ENCODE measurements around the gene ZNF276.
A peak's percentile ranks its signal among the peaks of the same experiment; 100 is the strongest.
"Not testable (repeated sequence)": the region's sequence is repeated elsewhere in the genome, so short reads cannot be mapped to it uniquely, and the experiment has no call there.

Gene ZNF276, protein sequence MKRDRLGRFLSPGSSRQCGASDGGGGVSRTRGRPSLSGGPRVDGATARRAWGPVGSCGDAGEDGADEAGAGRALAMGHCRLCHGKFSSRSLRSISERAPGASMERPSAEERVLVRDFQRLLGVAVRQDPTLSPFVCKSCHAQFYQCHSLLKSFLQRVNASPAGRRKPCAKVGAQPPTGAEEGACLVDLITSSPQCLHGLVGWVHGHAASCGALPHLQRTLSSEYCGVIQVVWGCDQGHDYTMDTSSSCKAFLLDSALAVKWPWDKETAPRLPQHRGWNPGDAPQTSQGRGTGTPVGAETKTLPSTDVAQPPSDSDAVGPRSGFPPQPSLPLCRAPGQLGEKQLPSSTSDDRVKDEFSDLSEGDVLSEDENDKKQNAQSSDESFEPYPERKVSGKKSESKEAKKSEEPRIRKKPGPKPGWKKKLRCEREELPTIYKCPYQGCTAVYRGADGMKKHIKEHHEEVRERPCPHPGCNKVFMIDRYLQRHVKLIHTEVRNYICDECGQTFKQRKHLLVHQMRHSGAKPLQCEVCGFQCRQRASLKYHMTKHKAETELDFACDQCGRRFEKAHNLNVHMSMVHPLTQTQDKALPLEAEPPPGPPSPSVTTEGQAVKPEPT

DNA sequence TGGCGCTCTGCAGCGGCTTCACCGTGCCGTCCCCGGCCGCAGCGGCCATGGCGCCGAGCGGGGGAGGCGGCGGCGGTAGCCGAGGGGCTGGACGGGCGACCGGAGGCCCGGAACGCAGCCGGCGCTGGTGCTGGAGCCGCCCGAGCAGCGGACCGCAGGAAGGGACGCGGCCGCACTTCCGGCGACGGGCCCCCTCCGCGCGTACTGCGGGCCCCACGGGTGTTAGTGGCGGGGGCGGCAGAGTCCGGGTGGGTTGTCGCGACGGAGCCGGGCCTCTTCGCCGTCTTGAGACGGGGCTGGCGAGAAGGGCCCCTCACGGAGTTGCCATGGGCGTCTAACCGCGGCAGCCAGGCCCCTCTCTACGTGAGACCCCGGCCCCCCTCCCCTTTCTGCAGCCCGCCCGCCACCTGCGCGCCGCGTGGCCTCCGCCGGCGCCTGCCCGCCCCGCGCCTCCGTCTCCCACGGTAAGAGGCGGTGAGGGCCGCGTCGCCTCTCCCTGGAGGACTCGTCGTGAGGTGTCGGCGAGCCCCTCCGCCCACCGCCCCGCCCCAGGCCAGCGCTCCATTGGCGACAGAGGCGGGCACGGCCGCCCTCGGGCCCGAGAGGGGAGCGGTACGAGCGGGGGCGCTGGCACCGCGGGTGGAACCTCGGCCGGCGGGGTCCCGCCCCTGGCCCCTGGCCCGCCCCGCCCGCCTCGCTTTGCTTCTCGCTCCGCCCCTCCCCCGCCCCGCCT, at the start of gene ZNF276, which contains the start of gene VPS9D1:
ZNF276 (plus strand) TSS at position 725 of the 733 bp plus-strand sequence. CDS start 104 bp downstream, outside the sequence.
VPS9D1 (minus strand) TSS at position 86 of the 733 bp plus-strand sequence; CDS start at position 49, 37 bp downstream.
- DNase-seq, result peak; percentile 77

DNA sequence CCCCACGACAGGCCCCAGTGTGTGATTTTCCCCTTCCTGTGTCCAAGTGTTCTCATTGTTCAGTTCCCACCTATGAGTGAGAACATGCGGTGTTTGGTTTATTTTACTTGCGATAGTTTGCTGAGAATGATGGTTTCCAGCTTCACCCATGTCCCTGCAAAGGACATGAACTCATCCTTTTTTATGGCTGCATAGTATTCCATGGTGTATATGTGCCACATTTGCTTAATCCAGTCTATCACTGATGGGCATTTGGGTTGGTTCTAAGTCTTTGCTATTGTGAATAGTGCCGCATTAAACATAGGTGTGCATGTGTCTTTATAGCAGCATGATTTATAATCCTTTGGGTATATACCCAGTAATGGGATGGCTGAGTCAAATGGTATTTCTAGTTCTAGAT, 49.8 kb upstream of the ZNF276 start:
- not testable (repeated sequence) for DNase-seq

DNA sequence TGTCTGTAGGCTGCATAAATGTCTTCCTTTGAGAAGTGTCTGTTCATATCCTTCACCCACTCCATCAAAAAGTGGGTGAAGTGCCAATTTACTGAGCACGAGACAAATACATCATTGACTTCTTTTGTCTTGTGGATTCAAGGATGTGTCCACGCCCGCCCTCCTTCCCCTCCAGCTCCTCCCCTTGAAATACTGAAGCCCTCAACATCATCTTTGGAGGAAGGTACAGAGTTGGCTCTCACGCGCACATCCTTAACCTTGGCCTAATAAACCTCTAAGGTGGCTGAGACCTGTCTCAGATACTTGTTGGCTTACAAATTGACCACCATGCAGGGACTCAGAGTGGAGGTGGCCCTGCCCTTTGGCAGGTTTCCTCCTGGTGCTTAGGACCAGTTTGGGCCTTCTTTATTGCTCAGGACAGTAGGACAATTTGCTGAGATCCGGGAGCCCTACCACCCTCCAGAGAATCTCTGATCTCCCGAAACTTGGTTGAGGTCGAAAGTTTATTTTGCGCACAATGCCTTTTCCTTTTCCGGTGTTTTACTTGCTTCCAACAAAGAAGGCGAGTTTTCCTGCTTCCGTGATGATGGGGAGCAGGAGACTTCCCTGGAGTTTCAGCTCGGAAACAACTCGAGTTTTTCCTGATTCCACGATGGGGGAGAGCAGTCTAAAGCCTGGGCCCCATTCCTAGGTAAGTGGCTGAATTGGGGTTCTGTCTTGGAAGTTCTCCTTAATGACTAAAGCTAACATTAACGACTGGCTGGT, 49.0 kb upstream of the ZNF276 start:
- DNase-seq, result no peak

DNA sequence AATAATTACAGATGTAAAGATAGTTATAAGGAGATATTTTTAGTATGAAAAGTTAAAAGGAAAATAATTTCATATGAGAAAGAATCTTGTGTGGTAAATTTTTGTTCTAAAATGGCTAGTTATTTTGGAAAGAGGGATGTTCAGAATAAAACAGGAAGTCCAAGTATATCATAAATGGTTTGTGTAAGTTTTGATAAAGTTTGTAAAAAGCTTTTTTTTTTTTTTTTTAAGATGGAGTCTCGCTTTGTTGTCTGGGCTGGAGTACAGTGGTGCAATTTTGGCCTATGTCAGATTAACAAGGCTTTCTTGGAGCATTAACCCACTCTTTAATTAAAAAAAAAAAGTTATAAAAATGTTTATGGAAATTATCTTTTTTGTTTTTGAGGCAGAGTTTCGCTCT, 43.1 kb upstream of the ZNF276 start:
- DNase-seq, result no peak

DNA sequence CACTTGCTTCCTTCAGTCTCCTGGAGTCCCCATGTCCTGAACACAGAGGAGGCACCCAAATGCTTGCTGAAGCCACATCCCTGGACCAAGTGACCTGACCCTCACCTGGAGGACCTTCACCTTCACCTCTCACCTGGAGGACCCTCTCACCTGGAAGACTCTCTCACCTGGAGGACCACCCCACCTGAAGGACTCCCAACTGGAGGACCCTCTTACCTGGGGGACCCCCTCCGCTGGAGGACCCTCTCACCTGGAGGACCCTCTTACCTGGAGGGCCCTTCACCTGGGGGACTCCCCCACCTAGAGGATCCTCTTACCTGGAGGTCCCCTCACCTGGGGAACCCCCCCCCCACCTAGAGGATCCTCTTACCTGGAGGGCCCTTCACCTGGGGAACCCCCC, 35.4 kb upstream of the ZNF276 start:
- DNase-seq, result no peak

DNA sequence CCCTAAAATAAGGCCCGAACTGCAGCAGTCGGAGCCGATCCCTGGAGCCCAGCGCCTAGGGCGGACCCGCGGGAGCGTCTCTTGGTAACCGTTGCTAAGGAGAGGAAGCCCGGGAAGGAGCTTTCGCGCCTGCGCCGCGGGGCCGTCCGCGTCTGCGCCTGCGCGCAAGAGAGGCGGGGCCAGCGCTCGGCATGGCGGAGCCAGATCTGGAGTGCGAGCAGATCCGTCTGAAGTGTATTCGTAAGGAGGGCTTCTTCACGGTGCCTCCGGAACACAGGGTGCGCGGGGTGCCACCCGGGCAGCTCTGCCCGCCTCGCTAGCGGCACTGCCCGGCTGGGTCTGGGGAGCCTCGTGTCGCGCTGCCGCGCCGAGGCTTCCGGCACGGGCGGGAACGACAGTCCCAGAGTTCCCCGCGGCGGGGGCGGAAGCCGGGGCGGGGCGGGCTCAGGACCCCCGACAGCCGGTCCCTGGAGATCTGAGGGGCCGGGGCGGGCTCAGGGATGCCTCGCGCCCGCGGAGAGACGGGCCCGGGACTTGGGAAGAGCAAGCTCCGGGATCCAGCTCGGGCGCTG, 34.7 kb upstream of the ZNF276 start, which contains the start of gene CDK10:
CDK10 (plus strand) TSS at position 170 of the 572 bp plus-strand sequence; CDS start at position 192, 22 bp downstream.
- peak; percentile 87 for DNase-seq

DNA sequence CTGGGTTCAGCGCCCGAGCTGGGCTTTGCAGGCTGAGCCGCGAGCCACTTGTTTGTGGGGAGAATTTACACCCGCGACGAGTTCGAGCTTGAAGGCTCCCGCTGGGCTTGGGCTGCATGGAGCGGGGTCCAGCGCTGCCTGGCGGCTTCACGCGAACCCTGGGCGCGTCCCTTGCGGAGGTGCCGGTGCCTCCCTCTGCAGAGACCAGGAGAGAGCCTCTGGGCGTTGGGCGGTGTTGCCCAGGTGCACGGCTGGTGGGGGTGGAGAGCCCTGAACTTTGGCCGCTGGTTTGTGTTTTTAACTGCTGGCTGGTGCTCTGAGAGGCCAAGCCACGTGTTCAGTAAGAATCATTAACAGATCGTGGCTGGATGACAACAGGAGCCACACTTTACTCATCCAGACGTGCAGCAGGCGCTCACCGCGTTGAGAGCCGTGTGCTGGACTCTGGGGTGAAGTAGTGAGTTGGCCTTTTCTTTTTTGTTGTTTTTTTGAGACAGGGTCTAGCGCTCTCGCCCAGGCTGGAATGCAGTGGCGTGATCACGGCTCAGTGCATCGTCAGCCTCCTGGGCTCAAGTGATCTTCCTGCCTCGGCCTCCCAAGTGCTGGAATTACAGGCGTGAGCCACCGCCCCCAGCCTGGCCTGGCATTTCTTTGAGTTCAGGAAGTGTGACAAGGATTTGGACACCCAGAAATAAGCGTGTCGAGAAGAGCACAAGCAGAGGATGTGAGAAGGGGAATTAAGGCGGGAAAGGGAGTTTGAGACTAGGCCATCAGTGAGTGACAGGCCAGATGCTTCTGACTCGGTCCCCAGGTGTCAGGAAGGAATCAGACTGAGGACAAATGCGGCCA, 34.0 kb upstream of the ZNF276 start:
- DNase-seq, result no peak

DNA sequence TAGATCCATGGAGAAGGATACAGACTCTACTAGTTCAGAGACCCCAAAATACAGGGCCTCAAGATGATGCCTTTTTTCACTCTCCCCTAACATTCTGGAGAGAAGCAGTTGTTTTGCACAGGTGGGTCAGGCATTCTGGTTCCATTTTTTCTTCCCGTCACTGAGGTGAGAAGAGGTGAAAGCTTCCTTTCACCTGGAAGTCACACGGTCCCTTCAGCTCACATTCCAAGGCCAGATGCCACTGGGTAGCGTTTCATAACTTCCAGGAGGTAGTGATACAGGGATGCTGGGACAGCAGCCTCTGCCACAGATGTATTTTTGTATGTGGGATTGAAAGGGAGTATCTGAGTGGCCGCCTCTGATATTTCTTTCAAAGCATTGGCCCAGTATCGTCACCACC, 32.9 kb upstream of the ZNF276 start:
- DNase-seq, result no peak

DNA sequence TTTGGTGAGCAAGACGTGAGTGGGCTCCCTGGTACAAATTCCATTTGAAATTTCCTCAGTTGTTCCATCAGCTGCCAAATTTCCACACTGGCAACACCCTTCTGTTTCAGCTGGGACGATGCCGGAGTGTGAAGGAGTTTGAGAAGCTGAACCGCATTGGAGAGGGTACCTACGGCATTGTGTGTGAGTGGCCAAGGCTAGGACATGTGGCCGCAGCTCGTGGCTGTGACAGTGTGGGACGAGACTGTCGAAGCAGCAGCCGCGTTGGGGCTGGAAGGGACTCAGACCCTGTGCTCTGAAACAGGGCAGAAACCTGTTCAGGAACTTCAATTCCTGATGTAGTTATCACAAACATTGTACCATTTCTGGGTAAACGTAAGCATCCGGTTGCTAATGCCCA, 32.2 kb upstream of the ZNF276 start:
- DNase-seq, result no peak

DNA sequence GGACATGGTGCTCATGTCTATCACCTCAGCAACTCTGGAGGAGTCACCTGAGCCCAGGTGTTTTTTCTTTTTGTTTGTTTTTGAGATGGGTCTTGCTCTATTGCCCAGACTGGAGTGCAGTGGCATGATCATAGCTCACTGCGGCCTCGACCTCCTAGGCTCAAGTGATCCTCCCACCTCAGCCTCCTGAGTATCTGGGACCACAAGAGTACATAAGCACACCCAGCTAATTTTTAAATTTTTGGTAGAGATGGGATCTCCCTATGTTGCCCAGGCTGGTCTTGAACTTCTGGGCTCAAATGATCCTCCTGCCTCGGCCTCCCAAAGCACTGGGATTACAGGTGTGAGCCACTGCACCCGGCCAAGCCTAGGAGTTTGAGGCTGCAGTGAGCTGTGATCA, 31.7 kb upstream of the ZNF276 start:
- not testable (repeated sequence) for DNase-seq

DNA sequence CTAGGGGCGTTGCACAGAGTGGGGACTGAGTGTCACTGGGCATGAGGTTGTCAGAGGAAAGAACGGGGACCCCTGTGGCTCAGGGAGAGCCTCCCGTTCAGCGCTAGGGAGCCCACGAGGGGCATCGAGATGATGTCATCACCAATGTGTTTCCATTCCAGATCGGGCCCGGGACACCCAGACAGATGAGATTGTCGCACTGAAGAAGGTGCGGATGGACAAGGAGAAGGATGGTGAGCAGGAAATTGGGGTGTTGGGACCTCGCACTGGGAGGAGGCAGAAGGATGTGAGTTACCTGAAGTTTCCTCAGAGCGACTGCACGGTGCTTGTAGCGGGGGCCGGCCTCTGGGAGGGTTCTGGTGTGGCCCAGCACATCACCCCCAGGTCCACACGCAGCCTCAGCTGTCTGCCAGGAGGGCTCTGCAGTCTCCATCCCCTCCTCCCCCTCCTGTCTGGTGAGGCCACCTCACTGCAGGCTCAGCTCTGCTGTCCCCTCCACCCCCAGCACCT, 30.9 kb upstream of the ZNF276 start:
- no peak for DNase-seq

DNA sequence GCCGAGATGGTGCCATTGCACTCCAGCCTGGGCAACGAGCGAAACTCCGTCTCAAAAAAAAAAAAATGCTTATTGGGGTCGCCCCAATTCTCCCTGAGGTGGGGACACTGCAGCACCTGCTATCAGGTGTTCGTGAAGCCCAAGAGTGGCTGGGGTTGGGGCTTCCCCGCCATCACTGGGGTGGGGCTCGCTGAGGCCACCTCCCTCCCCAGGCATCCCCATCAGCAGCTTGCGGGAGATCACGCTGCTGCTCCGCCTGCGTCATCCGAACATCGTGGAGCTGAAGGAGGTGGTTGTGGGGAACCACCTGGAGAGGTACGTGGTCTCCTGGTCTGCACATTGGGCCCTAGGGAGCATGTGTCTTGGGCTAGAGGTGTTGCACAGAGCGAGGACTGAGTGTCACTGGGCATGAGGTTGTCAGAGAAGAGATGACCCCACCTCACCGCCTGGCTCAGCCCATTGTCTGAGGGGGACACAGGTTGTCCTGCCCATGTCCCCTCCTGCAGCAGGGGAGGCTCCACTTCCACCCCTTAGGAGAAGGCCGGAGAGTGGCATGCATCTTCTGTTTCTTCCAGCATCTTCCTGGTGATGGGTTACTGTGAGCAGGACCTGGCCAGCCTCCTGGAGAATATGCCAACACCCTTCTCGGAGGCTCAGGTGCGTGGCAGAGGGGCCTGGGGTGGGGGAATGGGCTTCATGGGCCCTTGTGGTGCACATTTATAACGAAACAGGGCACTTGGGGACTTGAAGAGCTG, 29.9 kb upstream of the ZNF276 start:
- DNase-seq, result no peak

DNA sequence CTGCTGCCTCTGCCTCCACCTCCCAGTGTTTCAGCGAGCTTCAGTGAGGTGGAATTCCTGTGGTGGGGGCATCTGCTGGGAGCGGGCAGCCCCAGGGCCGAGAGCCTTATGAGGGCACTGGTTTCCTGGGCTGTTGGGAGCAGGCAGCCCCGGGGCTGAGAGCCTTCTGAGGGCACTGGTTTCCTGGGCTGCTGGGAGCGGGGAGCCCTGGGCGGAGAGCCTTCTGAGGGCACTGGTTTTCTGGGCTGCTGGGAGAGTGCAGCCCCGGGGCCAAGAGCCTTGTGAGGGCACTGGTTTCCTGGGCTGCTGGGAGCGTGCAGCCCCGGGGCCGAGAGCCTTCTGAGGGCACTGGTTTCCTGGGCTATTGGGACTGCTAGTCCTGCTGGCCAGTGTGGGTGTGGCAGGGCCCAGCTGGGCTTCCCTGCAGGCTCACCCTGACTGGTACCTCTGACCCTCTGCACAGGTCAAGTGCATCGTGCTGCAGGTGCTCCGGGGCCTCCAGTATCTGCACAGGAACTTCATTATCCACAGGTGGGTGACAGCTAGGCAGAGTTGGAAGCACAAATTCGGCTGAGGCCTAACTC, 29.3 kb upstream of the ZNF276 start:
- no peak for DNase-seq

DNA sequence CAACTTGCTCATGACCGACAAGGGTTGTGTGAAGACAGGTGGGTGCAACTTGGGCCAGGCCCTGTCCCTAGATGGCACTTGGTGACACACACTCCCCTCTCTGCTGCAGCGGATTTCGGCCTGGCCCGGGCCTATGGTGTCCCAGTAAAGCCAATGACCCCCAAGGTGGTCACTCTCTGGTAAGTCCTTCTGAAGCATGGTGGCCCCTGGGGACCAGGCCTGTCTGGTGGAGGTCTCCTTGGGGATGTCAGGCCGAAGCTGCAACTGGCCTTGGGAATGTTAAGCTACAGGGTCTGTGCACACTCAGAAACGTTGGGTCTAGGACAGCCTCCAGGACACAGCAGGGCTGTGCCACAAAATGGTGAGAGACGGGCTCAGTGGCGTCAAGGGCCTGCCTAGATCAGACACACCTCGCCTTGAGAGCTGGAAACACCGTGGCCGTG, 28.0 kb upstream of the ZNF276 start:
- DNase-seq, result no peak

DNA sequence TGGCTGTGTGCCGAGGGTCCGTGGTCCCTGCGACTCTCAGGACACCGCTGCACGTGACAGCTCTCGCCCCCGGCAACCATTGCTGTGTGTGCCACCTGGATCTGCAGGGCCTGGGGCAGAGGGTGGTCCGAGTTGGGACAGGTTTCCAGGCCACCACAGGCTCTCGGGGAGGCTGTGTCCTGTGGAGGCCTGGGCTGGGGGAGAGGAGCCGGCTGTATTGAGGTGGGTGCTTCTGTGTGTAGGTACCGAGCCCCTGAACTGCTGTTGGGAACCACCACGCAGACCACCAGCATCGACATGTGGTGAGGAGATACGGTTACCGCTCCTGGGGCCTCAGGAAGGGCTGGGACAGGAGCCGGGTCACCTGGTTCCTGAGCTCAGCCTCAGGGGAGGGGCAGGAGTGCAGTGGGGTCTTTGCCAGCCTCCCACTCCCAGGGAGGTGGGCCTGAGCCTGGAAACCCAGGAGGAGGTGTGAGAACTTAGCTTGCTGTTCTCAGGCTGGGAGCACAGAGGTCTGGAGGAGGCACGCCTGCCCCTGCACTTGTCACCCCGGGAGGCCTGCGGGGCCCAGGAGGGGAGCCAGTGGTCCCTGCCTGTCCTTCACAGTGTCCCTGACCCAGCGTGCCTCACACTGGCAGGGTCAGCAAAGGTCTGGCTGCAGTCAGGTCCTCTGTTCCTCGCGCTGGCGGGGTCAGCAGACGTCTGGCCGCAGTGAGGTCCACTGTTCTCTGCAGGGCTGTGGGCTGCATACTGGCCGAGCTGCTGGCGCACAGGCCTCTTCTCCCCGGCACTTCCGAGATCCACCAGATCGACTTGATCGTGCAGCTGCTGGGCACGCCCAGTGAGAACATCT, 27.2 kb upstream of the ZNF276 start:
- no peak for DNase-seq

DNA sequence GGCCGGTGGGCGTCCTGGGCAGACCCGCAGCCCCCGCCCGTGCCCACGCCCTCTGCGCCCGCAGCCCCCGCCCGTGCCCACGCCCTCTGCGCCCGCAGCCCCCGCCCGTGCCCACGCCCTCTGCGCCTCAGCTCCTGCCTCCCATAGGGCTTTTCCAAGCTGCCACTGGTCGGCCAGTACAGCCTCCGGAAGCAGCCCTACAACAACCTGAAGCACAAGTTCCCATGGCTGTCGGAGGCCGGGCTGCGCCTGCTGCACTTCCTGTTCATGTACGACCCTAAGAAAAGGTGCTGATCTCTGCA, 26.6 kb upstream of the ZNF276 start:
- DNase-seq, result not testable (repeated sequence)

DNA sequence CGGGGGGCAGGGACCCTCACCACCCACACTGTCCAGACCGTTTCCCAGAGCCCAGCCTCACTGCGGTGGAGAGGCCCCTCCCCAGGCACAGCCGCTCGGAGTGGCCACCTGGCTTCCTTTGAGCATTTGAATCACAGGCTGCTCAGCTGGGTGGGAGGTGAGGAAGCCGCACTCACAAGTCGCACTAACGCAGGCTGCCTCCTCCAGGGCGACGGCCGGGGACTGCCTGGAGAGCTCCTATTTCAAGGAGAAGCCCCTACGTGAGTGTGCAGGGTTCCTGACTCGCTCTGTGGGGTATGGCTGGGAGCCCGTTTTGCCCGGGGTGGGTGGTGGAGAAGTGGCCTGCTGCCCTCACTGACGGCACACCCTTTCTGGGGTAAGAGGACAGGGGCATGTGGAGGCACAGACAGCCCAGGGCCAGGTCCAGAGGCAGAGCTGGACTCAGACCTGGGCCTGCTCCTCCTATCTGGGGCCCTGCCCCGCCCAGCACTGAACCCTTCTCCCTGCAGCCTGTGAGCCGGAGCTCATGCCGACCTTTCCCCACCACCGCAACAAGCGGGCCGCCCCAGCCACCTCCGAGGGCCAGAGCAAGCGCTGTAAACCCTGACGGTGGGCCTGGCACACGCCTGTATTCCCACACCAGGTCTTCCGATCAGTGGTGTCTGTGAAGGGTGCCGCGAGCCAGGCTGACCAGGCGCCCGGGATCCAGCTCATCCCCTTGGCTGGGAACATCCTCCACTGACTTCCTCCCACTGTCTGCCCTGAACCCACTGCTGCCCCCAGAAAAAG, 26.1 kb upstream of the ZNF276 start:
- DNase-seq, result no peak
